Naive thymus-derived CD4-positive, alpha-beta T cell (primary cell): ENCODE results near the gene KAZN. TPM values are rescaled to one million over a fixed set of nuclear protein-coding genes. Genes with fewer than 3 reads are reported as not detected.

ENCODE experiments used
- ATAC-seq: fragments of 150-1000 bp; cut with Tn5 transposase; 2 replicates; pipeline ENCODE4 v1.10.0; 2021; ENCODE audit warnings: mild to moderate bottlenecking, moderate library complexity
- CTCF ChIA-PET: fragments of 350-600 bp; sonication (Branson Sonifier 250); formaldehyde crosslinking; loops from one replicate; lab custom pipeline; 2021; ENCODE audit warnings: antibody characterized with exemption; lab: Charles Lee
- POLR2A ChIA-PET: fragments of 350-600 bp; sonication (Branson Sonifier 250); formaldehyde crosslinking; loops from one replicate; lab custom pipeline; 2021; ENCODE audit warnings: antibody characterized with exemption, inconsistent platforms; lab: Charles Lee
- DNase-seq, 9 donors: peaks; one replicate each; pipeline versions ENCODE4 v3.0.0 to v3.0.0-alpha.2; 2020 to 2022; ENCODE audit warnings: mixed read lengths in 1 of 9
- H3K27ac ChIP-seq: one replicate; pipeline ENCODE4 v1.7.0; 2013; ENCODE audit warnings: mild to moderate bottlenecking, low read depth, low read length, moderate library complexity
- H3K27me3 ChIP-seq, 2 donors: one replicate each; pipeline ENCODE4 v1.7.0; 2013; ENCODE audit warnings: low read length in 2 of 2, mild to moderate bottlenecking in 2 of 2, moderate library complexity in 2 of 2; ENCODE audit not compliant: control insufficient read depth in 2 of 2, insufficient read depth in 2 of 2
- H3K36me3 ChIP-seq, 3 experiments: 1 replicate in 2 of 3; 2 replicates in 1 of 3; pipeline ENCODE4 v1.7.0; 2013; ENCODE audit warnings: low read length in 3 of 3, mild to moderate bottlenecking in 3 of 3, moderate library complexity in 1 of 3; ENCODE audit not compliant: insufficient read depth in 3 of 3, control insufficient read depth in 2 of 3
- H3K4me1 ChIP-seq, 2 donors: one replicate each; pipeline ENCODE4 v1.7.0; 2013; ENCODE audit warnings: low read length in 2 of 2, mild to moderate bottlenecking in 2 of 2, moderate library complexity in 1 of 2; ENCODE audit not compliant: control insufficient read depth in 2 of 2, insufficient read depth in 2 of 2
- H3K4me3 ChIP-seq: 2 replicates; pipeline ENCODE4 v1.7.0; 2013; ENCODE audit warnings: mild to moderate bottlenecking, low read length
- H3K9me3 ChIP-seq, 3 experiments: 1 replicate in 2 of 3; 2 replicates in 1 of 3; pipeline ENCODE4 v1.7.0; 2013; ENCODE audit warnings: low read length in 3 of 3; ENCODE audit not compliant: control insufficient read depth in 2 of 3
- H3K27ac Mint-ChIP-seq, 9 donors: one replicate each; pipeline ENCODE4 v1.8.0; 2020 to 2022; ENCODE audit warnings: mixed read lengths in 9 of 9, mild to moderate bottlenecking in 8 of 9, moderate library complexity in 5 of 9, inconsistent platforms in 2 of 9
- H3K27me3 Mint-ChIP-seq, 5 donors: one replicate each; pipeline ENCODE4 v1.8.0; 2021 to 2022; ENCODE audit warnings: mixed read lengths in 5 of 5, mild to moderate bottlenecking in 1 of 5
- H3K36me3 Mint-ChIP-seq, 5 donors: one replicate each; pipeline ENCODE4 v1.8.0; 2020 to 2022; ENCODE audit warnings: mixed read lengths in 5 of 5, mild to moderate bottlenecking in 3 of 5, inconsistent platforms in 1 of 5
- H3K4me1 Mint-ChIP-seq, 7 donors: one replicate each; pipeline ENCODE4 v1.8.0; 2020 to 2022; ENCODE audit warnings: mixed read lengths in 7 of 7, mild to moderate bottlenecking in 3 of 7, inconsistent platforms in 1 of 7
- H3K4me3 Mint-ChIP-seq, 10 donors: one replicate each; pipeline ENCODE4 v1.8.0; 2020 to 2022; ENCODE audit warnings: mild to moderate bottlenecking in 10 of 10, mixed read lengths in 10 of 10, moderate library complexity in 6 of 10, inconsistent platforms in 2 of 10
- H3K9me3 Mint-ChIP-seq, 11 donors: one replicate each; pipeline ENCODE4 v1.8.0; 2020 to 2022; ENCODE audit warnings: mixed read lengths in 11 of 11, mild to moderate bottlenecking in 4 of 11, inconsistent platforms in 1 of 11, moderate library complexity in 1 of 11
- intact Hi-C, 2 donors: fragments of 100-400 bp; cut with micrococcal nuclease; formaldehyde crosslinking; loops; one replicate each; pipeline ENCODE4 v1.15.1; 2023
- polyA plus RNA-seq, 2 donors: library from polyadenylated mRNA; unstranded; fragments of 300-500 nt; fragmentation: Illumina TruSeq; gene quantifications; one replicate each; pipeline ENCODE4 v1.2.3, GENCODE V29; 2021
- total RNA-seq, 6 experiments: library from RNA in 5 of 6; stranded (reverse) in 5 of 6; gene quantifications; 1 replicate in 5 of 6; 2 replicates in 1 of 6; pipeline ENCODE4 v1.2.3 and lab custom pipeline; 2021 to 2026

The KAZN gene
- total and polyA plus RNA-seq, 7 experiments from 2014 or later: 0.08 to 0.87 (median 0.30) TPM

- ChIA-PET POLR2A (no interaction called here), CTCF (interaction anchor here (1.0 kb wide), 1 partner anchor 9 kb away, joined by 3 read pairs; no protein-coding TSS in a partner anchor)
- Histone ChIP-seq H3K27me3 (no peaks in the 10 kb centered on the region), H3K36me3 (no peaks in the 10 kb centered on the region), H3K4me3 (no peak overlapping the region), H3K4me1 (no peaks in the 10 kb centered on the region), H3K27ac (no peak overlapping the region), H3K9me3 (no peaks in the 10 kb centered on the region)
- Mint-ChIP-seq H3K4me1 (peaks cover 0 to 3% (median 0%) of the 10 kb centered on the region in 7 donors), H3K27me3 (peaks cover 0 to 8% (median 0%) of the 10 kb centered on the region in 5 donors), H3K27ac (no peak overlapping the region), H3K4me3 (no peak overlapping the region), H3K9me3 (no peaks in the 10 kb centered on the region), H3K36me3 (no peaks in the 10 kb centered on the region)
- intact Hi-C loops: loop anchor here in 1 of 2 donors (10.0 kb wide), 1 partner anchor 113 kb away; no protein-coding TSS in a partner anchor
- ATAC-seq: no peak
- DNase-seq: no peak
Observed at GRCh38 chr1:15028102-15028501, 429.6 kb downstream of the KAZN start.

GRCh38 chr1:15028616-15029015 lies 430.1 kb downstream of the KAZN start:
- peaks cover 2 to 8% (median 4%) of the 10 kb centered on the region in 7 donors for H3K4me1 Mint-ChIP-seq
- DNase-seq (no peak), ATAC-seq (no peak)
- ChIA-PET CTCF (interaction anchor here (1.0 to 1.1 kb wide), 2 partner anchors 9 to 18 kb away, joined by 3 read pairs; no protein-coding TSS in a partner anchor), POLR2A (no interaction called here)
- Histone ChIP-seq H3K4me1 (no peaks in the 10 kb centered on the region), H3K27me3 (no peaks in the 10 kb centered on the region), H3K4me3 (no peak overlapping the region), H3K27ac (no peak overlapping the region), H3K9me3 (no peaks in the 10 kb centered on the region), H3K36me3 (no peaks in the 10 kb centered on the region)
- intact Hi-C loops: loop anchor here in 1 of 2 donors (10.0 kb wide), 1 partner anchor 114 kb away; no protein-coding TSS in a partner anchor
- peaks cover 0 to 7% (median 0%) of the 10 kb centered on the region in 5 donors for H3K27me3 Mint-ChIP-seq
- no peak overlapping the region for H3K4me3 Mint-ChIP-seq
- no peaks in the 10 kb centered on the region for H3K9me3 Mint-ChIP-seq
- no peak overlapping the region for H3K27ac Mint-ChIP-seq
- no peaks in the 10 kb centered on the region for H3K36me3 Mint-ChIP-seq

- H3K27me3 Mint-ChIP-seq: peaks cover 0 to 7% (median 0%) of the 10 kb centered on the region in 5 donors
- peaks cover 6 to 12% (median 8%) of the 10 kb centered on the region in 7 donors for H3K4me1 Mint-ChIP-seq
- POLR2A ChIA-PET: no interaction called here
- no peaks in the 10 kb centered on the region for H3K4me1 ChIP-seq
- no peak overlapping the region for H3K27ac ChIP-seq
- no peaks in the 10 kb centered on the region for H3K9me3 ChIP-seq
- intact Hi-C loops: loop anchor here in 1 of 2 donors (10.0 kb wide), 1 partner anchor 114 kb away; no protein-coding TSS in a partner anchor
- H3K27ac Mint-ChIP-seq: no peak overlapping the region
- DNase-seq: no peak
- ATAC-seq: no peak
- no peaks in the 10 kb centered on the region for H3K36me3 ChIP-seq
- H3K27me3 ChIP-seq: no peaks in the 10 kb centered on the region
- H3K4me3 Mint-ChIP-seq: no peak overlapping the region
- H3K9me3 Mint-ChIP-seq: no peaks in the 10 kb centered on the region
- no peak overlapping the region for H3K4me3 ChIP-seq
- CTCF ChIA-PET: interaction anchor here (1.1 kb wide), 1 partner anchor 18 kb away, joined by 3 read pairs; no protein-coding TSS in a partner anchor
- H3K36me3 Mint-ChIP-seq: no peaks in the 10 kb centered on the region
Observed at GRCh38 chr1:15029036-15029435, 430.6 kb downstream of the KAZN start.

GRCh38 chr1:15029786-15030185 lies 431.3 kb downstream of the KAZN start:
- Histone ChIP-seq H3K27me3 (no peaks in the 10 kb centered on the region), H3K4me3 (no peak overlapping the region), H3K9me3 (no peaks in the 10 kb centered on the region), H3K27ac (no peak overlapping the region), H3K4me1 (no peaks in the 10 kb centered on the region), H3K36me3 (no peaks in the 10 kb centered on the region)
- no peaks in the 10 kb centered on the region for H3K36me3 Mint-ChIP-seq
- CTCF ChIA-PET: interaction anchor here (1.1 kb wide), 1 partner anchor 17 kb away, joined by 3 read pairs; no protein-coding TSS in a partner anchor
- H3K27me3 Mint-ChIP-seq: peaks cover 0 to 7% (median 0%) of the 10 kb centered on the region in 5 donors
- H3K9me3 Mint-ChIP-seq: no peaks in the 10 kb centered on the region
- intact Hi-C loops: loop anchor here in 1 of 2 donors (10.0 kb wide), 1 partner anchor 115 kb away; no protein-coding TSS in a partner anchor
- ATAC-seq: no peak
- POLR2A ChIA-PET: no interaction called here
- H3K4me1 Mint-ChIP-seq: peaks cover 6 to 15% (median 11%) of the 10 kb centered on the region in 7 donors
- H3K27ac Mint-ChIP-seq: no peak overlapping the region
- no peak for DNase-seq
- H3K4me3 Mint-ChIP-seq: no peak overlapping the region

- ChIA-PET POLR2A (no interaction called here), CTCF (interaction anchor here (0.7 kb wide), 2 partner anchors 629 to 966 kb away, joined by 3 read pairs; no protein-coding TSS in a partner anchor)
- Mint-ChIP-seq H3K4me3 (no peak overlapping the region), H3K4me1 (peaks cover 6 to 16% (median 11%) of the 10 kb centered on the region in 7 donors), H3K36me3 (no peaks in the 10 kb centered on the region), H3K27me3 (peaks cover 0 to 7% (median 0%) of the 10 kb centered on the region in 5 donors), H3K9me3 (no peaks in the 10 kb centered on the region), H3K27ac (no peak overlapping the region)
- no peak for DNase-seq
- H3K36me3 ChIP-seq: no peaks in the 10 kb centered on the region
- no peaks in the 10 kb centered on the region for H3K9me3 ChIP-seq
- no peak for ATAC-seq
- no peaks in the 10 kb centered on the region for H3K27me3 ChIP-seq
- intact Hi-C loops: no loop called here
- H3K27ac ChIP-seq: no peak overlapping the region
- no peak overlapping the region for H3K4me3 ChIP-seq
- no peaks in the 10 kb centered on the region for H3K4me1 ChIP-seq
Observed at GRCh38 chr1:15031251-15031933, 432.9 kb downstream of the KAZN start.

- intact Hi-C loops: no loop called here
- no peak for ATAC-seq
- H3K4me3 ChIP-seq: no peak overlapping the region
- no peaks in the 10 kb centered on the region for H3K27me3 ChIP-seq
- H3K36me3 ChIP-seq: no peaks in the 10 kb centered on the region
- H3K27ac Mint-ChIP-seq: peak overlapping the region in 1 of 9 donors; percentile 1
- ChIA-PET POLR2A (no interaction called here), CTCF (no interaction called here)
- no peak for DNase-seq
- peaks cover 6 to 16% (median 11%) of the 10 kb centered on the region in 7 donors for H3K4me1 Mint-ChIP-seq
- no peak overlapping the region for H3K27ac ChIP-seq
- no peaks in the 10 kb centered on the region for H3K9me3 Mint-ChIP-seq
- peak overlapping the region in 1 of 10 donors; percentile 34 for H3K4me3 Mint-ChIP-seq
- no peaks in the 10 kb centered on the region for H3K9me3 ChIP-seq
- peaks cover 0 to 7% (median 0%) of the 10 kb centered on the region in 5 donors for H3K27me3 Mint-ChIP-seq
- H3K36me3 Mint-ChIP-seq: no peaks in the 10 kb centered on the region
- no peaks in the 10 kb centered on the region for H3K4me1 ChIP-seq
Observed at GRCh38 chr1:15033264-15033663, 434.8 kb downstream of the KAZN start.
